ENCODE results near the gene KLHL1.

The KLHL1 gene

DNA sequence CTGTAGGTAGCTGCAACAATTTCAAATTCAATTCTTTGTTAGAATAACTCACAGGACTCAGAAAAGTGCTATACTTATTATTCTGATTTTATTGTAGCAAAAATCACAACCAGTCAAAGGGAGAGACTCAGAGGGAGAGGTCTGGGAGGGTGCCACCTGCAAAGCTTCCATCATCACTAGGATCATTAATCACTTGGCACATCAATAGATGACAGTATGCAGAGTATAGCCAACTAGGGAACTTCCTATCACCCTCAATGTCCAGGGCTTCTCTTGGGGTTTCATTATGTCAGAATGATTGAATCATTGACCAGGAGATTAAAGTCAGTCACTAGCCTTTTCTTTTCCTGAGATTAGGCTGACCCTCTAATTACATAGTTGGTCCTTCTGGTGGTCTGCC, 432.0 kb downstream of the KLHL1 start:
- DNase-seq (ENCODE audit: low spot score) = no peak

DNA sequence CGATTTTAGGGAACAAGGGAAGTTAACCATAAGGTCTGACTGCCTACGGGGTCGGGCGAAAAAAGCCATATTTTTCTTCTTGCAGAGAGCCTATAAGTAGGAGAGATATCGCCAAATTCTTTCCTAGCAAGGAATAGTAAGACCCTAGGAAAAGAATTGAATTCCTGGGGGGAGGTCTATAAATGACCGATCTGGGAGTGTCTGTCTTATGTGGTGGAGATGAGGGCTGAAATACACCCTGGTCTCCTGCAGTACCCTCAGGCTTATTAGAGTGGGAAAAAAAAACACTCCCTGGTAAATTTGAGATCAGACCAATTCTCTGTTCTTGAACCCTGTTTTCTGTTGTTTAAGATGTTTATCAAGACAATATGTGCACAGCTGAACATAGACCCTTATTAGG, 448.1 kb downstream of the KLHL1 start:
- DNase-seq (ENCODE audit: low spot score) = no peak

DNA sequence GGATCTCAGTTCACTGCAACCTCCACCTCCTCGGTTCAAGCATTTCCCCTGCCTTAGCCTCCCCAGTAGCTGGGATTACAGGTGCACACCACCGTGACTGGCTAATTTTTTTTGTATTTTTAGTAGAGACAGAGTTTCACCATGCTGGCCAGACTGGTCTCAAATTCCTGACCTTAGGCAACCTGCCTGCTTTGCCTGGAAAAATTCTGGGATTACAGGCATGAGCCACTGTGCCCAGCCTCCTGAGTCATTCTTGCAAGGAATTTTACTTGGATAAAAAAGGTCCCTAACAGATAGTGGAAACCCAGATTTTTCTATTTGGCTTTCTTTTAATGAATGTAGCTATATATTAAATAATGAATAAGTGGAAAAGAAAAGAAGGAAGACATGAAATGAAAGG, 450.6 kb downstream of the KLHL1 start:
- no peak for DNase-seq (ENCODE audit: low spot score)

- peak; percentile 4 for DNase-seq (ENCODE audit: low spot score)
These were observed 453.9 kb downstream of the KLHL1 start for GRCh38 chr13:69654392-69654791.
